Progenitor cell of endocrine pancreas (in vitro differentiated cells): ENCODE results near the gene KRTAP10-7. TPM values are rescaled to one million over a fixed set of nuclear protein-coding genes. Genes with fewer than 3 reads are reported as not detected.
"Not testable (repeated sequence)": the region's sequence is repeated elsewhere in the genome, so short reads cannot be mapped to it uniquely, and the experiment has no call there.

ENCODE experiments used
- DNase-seq: peaks from one replicate; pipeline ENCODE4 v3.0.0; 2021; ENCODE audit warnings: low spot score; ENCODE audit not compliant: unreplicated experiment
- H3K27ac Mint-ChIP-seq: 2 replicates; pipeline ENCODE4 v1.8.0; 2021; ENCODE audit warnings: mild to moderate bottlenecking, moderate library complexity, mixed read lengths
- H3K27me3 Mint-ChIP-seq: 2 replicates; pipeline ENCODE4 v1.8.0; 2021; ENCODE audit warnings: mixed read lengths
- H3K36me3 Mint-ChIP-seq: 2 replicates; pipeline ENCODE4 v1.8.0; 2022; ENCODE audit warnings: mixed read lengths; ENCODE audit not compliant: insufficient read depth
- H3K4me1 Mint-ChIP-seq: 2 replicates; pipeline ENCODE4 v1.8.0; 2021; ENCODE audit warnings: low read depth, mixed read lengths
- H3K4me3 Mint-ChIP-seq: 2 replicates; pipeline ENCODE4 v1.8.0; 2021; ENCODE audit warnings: low read depth, mild to moderate bottlenecking, moderate library complexity, mixed read lengths
- H3K9me3 Mint-ChIP-seq: 2 replicates; pipeline ENCODE4 v1.8.0; 2021; ENCODE audit warnings: low read depth, mixed read lengths
- CTCF ChIP-seq: fragments of 200-600 bp; sonication (generic); IDR thresholded peaks from one replicate; pipeline ENCODE4 v1.5.0; 2021; ENCODE audit warnings: antibody characterized with exemption, mild to moderate bottlenecking; ENCODE audit not compliant: unreplicated experiment
- total RNA-seq: library from RNA; stranded (reverse); gene quantifications from 2 replicates; pipeline ENCODE4 v1.2.1, GENCODE V29; 2021

The KRTAP10-7 gene
- total RNA-seq, 1 donor from 2014 or later = not detected

GRCh38 chr21:44609193-44609592 is 8.8 kb downstream of the KRTAP10-7 start:
- Mint-ChIP-seq H3K4me1 (no peaks in the 10 kb centered on the region), H3K27ac (no peak overlapping the region), H3K4me3 (no peak overlapping the region), H3K27me3 (peaks cover 11% of the 10 kb centered on the region), H3K9me3 (peaks cover 27% of the 10 kb centered on the region), H3K36me3 (peaks cover 1% of the 10 kb centered on the region)
- DNase-seq = no peak
- TF ChIP-seq CTCF = no peak

- H3K27ac Mint-ChIP-seq, H3K4me1 Mint-ChIP-seq, DNase-seq, H3K4me3 Mint-ChIP-seq, H3K36me3 Mint-ChIP-seq: not testable (repeated sequence)
- Mint-ChIP-seq H3K27me3 (peaks cover 15% of the 10 kb centered on the region), H3K9me3 (peaks cover 21% of the 10 kb centered on the region)
Measured at GRCh38 chr21:44610157-44610843, 9.9 kb downstream of the KRTAP10-7 start.

- no peak for DNase-seq
- H3K9me3 Mint-ChIP-seq = peaks cover 21% of the 10 kb centered on the region
- no peak for TF ChIP-seq CTCF
- H3K36me3 Mint-ChIP-seq = peaks cover 1% of the 10 kb centered on the region
- H3K27ac Mint-ChIP-seq = no peak overlapping the region
- H3K27me3 Mint-ChIP-seq = peaks cover 11% of the 10 kb centered on the region
- no peak overlapping the region for H3K4me3 Mint-ChIP-seq
- no peaks in the 10 kb centered on the region for H3K4me1 Mint-ChIP-seq
Measured at GRCh38 chr21:44611551-44611950, 11.2 kb downstream of the KRTAP10-7 start.

GRCh38 chr21:44612029-44612486 is 11.7 kb downstream of the KRTAP10-7 start, which contains the start of gene KRTAP10-8:
Gene KRTAP10-8, plus strand, starts transcription at chr21:44612079. Its CDS starts 22 bp downstream, at chr21:44612101.
- H3K27me3 Mint-ChIP-seq = peaks cover 11% of the 10 kb centered on the region
- no peak for TF ChIP-seq CTCF
- H3K4me3 Mint-ChIP-seq = no peak within 1 kb of the TSS
- peaks cover 1% of the 10 kb centered on the region for H3K36me3 Mint-ChIP-seq
- no peak for DNase-seq
- H3K27ac Mint-ChIP-seq = no peak within 1 kb of the TSS
- H3K4me1 Mint-ChIP-seq = no peaks in the 10 kb centered on the region
- peaks cover 21% of the 10 kb centered on the region for H3K9me3 Mint-ChIP-seq

- H3K36me3 Mint-ChIP-seq = peaks cover 1% of the 10 kb centered on the region
- H3K4me3 Mint-ChIP-seq = no peak overlapping the region
- peaks cover 21% of the 10 kb centered on the region for H3K9me3 Mint-ChIP-seq
- TF ChIP-seq CTCF = no peak
- H3K27ac Mint-ChIP-seq = no peak overlapping the region
- DNase-seq = no peak
- peaks cover 9% of the 10 kb centered on the region for H3K27me3 Mint-ChIP-seq
- H3K4me1 Mint-ChIP-seq = no peaks in the 10 kb centered on the region
Measured at GRCh38 chr21:44612669-44613229, 12.4 kb downstream of the KRTAP10-7 start.
